ENCODE results near the gene GABRE. TPM values are rescaled to one million over a fixed set of nuclear protein-coding genes. Genes with fewer than 3 reads are reported as not detected.
A peak's percentile ranks its signal among the peaks of the same experiment; 100 is the strongest.

GABRE gene
- total RNA-seq (81.1 TPM), polyA plus RNA-seq (9.1 TPM)

GRCh38 chrX:151974336-151975227, at the start of gene GABRE:
TSS of gene GABRE (minus strand) at chrX:151974676. CDS start at chrX:151974625, 51 bp downstream.
- peak; percentile 37 for DNase-seq (ENCODE audit: extremely low spot score)
- peak within 1 kb of the TSS; percentile 50 for H3K27ac ChIP-seq (ENCODE audit: low read depth)

GRCh38 chrX:152020888-152021287, 46.4 kb upstream of the GABRE start:
- Histone ChIP-seq H3K4me3 (ENCODE audit: low read depth, low read length) (no peak overlapping the region), H3K36me3 (ENCODE audit: insufficient read depth) (no peaks in the 10 kb centered on the region), H3K4me1 (ENCODE audit: insufficient read depth) (no peaks in the 10 kb centered on the region), H3K27ac (ENCODE audit: low read depth) (no peak overlapping the region)
- no peak for DNase-seq (ENCODE audit: extremely low spot score)
- WGBS = 90% methylated on average over 3 of the region's 3 CpGs

More at GRCh38 chrX:151974336-151975227, at the start of gene GABRE:
- Histone ChIP-seq H3K4me1 (ENCODE audit: insufficient read depth) (no peaks in the 10 kb centered on the region), H3K36me3 (ENCODE audit: insufficient read depth) (peaks cover under 1% of the 10 kb centered on the region), H3K4me3 (ENCODE audit: low read depth, low read length) (peak within 1 kb of the TSS; percentile 73)
- 2% methylated on average over 82 of the region's 90 CpGs for WGBS

- Histone ChIP-seq H3K4me3 (ENCODE audit: low read depth, low read length) (no peak overlapping the region), H3K36me3 (ENCODE audit: insufficient read depth) (no peaks in the 10 kb centered on the region), H3K27ac (ENCODE audit: low read depth) (no peak overlapping the region), H3K4me1 (ENCODE audit: insufficient read depth) (no peaks in the 10 kb centered on the region)
- no peak for DNase-seq (ENCODE audit: extremely low spot score)
- 91% methylated on average over 5 of the region's 5 CpGs for WGBS
These were observed 25.3 kb upstream of the GABRE start for GRCh38 chrX:151999813-152000212.

- no peak for DNase-seq (ENCODE audit: extremely low spot score)
- Histone ChIP-seq H3K27ac (ENCODE audit: low read depth) (no peak overlapping the region), H3K4me3 (ENCODE audit: low read depth, low read length) (no peak overlapping the region), H3K36me3 (ENCODE audit: insufficient read depth) (no peaks in the 10 kb centered on the region), H3K4me1 (ENCODE audit: insufficient read depth) (no peaks in the 10 kb centered on the region)
- 92% methylated on average over 1 of the region's 1 CpG for WGBS
These were observed 23.1 kb upstream of the GABRE start for GRCh38 chrX:151997539-151997938.

- Histone ChIP-seq H3K4me1 (ENCODE audit: insufficient read depth) (no peaks in the 10 kb centered on the region), H3K27ac (ENCODE audit: low read depth) (no peak overlapping the region), H3K4me3 (ENCODE audit: low read depth, low read length) (no peak overlapping the region), H3K36me3 (ENCODE audit: insufficient read depth) (no peaks in the 10 kb centered on the region)
- DNase-seq (ENCODE audit: extremely low spot score) = no peak
- 80% methylated on average over 5 of the region's 5 CpGs for whole genome bisulfite sequencing
These were observed 21.9 kb upstream of the GABRE start for GRCh38 chrX:151996347-151996746.

- no peaks in the 10 kb centered on the region for H3K36me3 ChIP-seq (ENCODE audit: insufficient read depth)
- no peak overlapping the region for H3K4me3 ChIP-seq (ENCODE audit: low read depth, low read length)
- WGBS = 89% methylated on average over 3 of the region's 3 CpGs
- no peak overlapping the region for H3K27ac ChIP-seq (ENCODE audit: low read depth)
- H3K4me1 ChIP-seq (ENCODE audit: insufficient read depth) = no peaks in the 10 kb centered on the region
- DNase-seq (ENCODE audit: extremely low spot score) = no peak
These were observed 20.0 kb upstream of the GABRE start for GRCh38 chrX:151994476-151994875.

GRCh38 chrX:151988706-151989299, 14.3 kb upstream of the GABRE start:
- Histone ChIP-seq H3K27ac (ENCODE audit: low read depth) (no peak overlapping the region), H3K4me1 (ENCODE audit: insufficient read depth) (no peaks in the 10 kb centered on the region), H3K36me3 (ENCODE audit: insufficient read depth) (no peaks in the 10 kb centered on the region), H3K4me3 (ENCODE audit: low read depth, low read length) (no peak overlapping the region)
- DNase-seq (ENCODE audit: extremely low spot score) = no peak
- WGBS = 41% methylated on average over 3 of the region's 3 CpGs

GRCh38 chrX:151987108-151987507, 12.6 kb upstream of the GABRE start:
- Histone ChIP-seq H3K4me1 (ENCODE audit: insufficient read depth) (no peaks in the 10 kb centered on the region), H3K4me3 (ENCODE audit: low read depth, low read length) (no peak overlapping the region), H3K27ac (ENCODE audit: low read depth) (no peak overlapping the region), H3K36me3 (ENCODE audit: insufficient read depth) (no peaks in the 10 kb centered on the region)
- WGBS = 86% methylated on average over 4 of the region's 4 CpGs
- DNase-seq (ENCODE audit: extremely low spot score) = no peak

GRCh38 chrX:151985955-151986354, 11.5 kb upstream of the GABRE start:
- 74% methylated on average over 3 of the region's 3 CpGs for WGBS
- no peaks in the 10 kb centered on the region for H3K4me1 ChIP-seq (ENCODE audit: insufficient read depth)
- no peak overlapping the region for H3K27ac ChIP-seq (ENCODE audit: low read depth)
- no peaks in the 10 kb centered on the region for H3K36me3 ChIP-seq (ENCODE audit: insufficient read depth)
- DNase-seq (ENCODE audit: extremely low spot score) = no peak
- H3K4me3 ChIP-seq (ENCODE audit: low read depth, low read length) = no peak overlapping the region

- Histone ChIP-seq H3K36me3 (ENCODE audit: insufficient read depth) (no peaks in the 10 kb centered on the region), H3K27ac (ENCODE audit: low read depth) (no peak overlapping the region), H3K4me1 (ENCODE audit: insufficient read depth) (no peaks in the 10 kb centered on the region), H3K4me3 (ENCODE audit: low read depth, low read length) (no peak overlapping the region)
- DNase-seq (ENCODE audit: extremely low spot score) = no peak
- WGBS = 93% methylated on average over 4 of the region's 4 CpGs
These were observed 11.1 kb upstream of the GABRE start for GRCh38 chrX:151985531-151985930.

- WGBS = 81% methylated on average over 4 of the region's 4 CpGs
- no peaks in the 10 kb centered on the region for H3K4me1 ChIP-seq (ENCODE audit: insufficient read depth)
- no peak for DNase-seq (ENCODE audit: extremely low spot score)
- H3K27ac ChIP-seq (ENCODE audit: low read depth) = no peak overlapping the region
- no peaks in the 10 kb centered on the region for H3K36me3 ChIP-seq (ENCODE audit: insufficient read depth)
- H3K4me3 ChIP-seq (ENCODE audit: low read depth, low read length) = no peak overlapping the region
These were observed 10.4 kb upstream of the GABRE start for GRCh38 chrX:151984902-151985301.

GRCh38 chrX:151984328-151984727, 9.9 kb upstream of the GABRE start:
- WGBS = 31% methylated on average over 3 of the region's 3 CpGs
- Histone ChIP-seq H3K36me3 (ENCODE audit: insufficient read depth) (no peaks in the 10 kb centered on the region), H3K4me3 (ENCODE audit: low read depth, low read length) (no peak overlapping the region), H3K4me1 (ENCODE audit: insufficient read depth) (no peaks in the 10 kb centered on the region), H3K27ac (ENCODE audit: low read depth) (no peak overlapping the region)
- no peak for DNase-seq (ENCODE audit: extremely low spot score)

- no peak overlapping the region for H3K27ac ChIP-seq (ENCODE audit: low read depth)
- no peaks in the 10 kb centered on the region for H3K36me3 ChIP-seq (ENCODE audit: insufficient read depth)
- no peaks in the 10 kb centered on the region for H3K4me1 ChIP-seq (ENCODE audit: insufficient read depth)
- no peak overlapping the region for H3K4me3 ChIP-seq (ENCODE audit: low read depth, low read length)
- no peak for DNase-seq (ENCODE audit: extremely low spot score)
These were observed 8.7 kb upstream of the GABRE start for GRCh38 chrX:151983186-151983585.

GRCh38 chrX:151982222-151982621, 7.7 kb upstream of the GABRE start:
- DNase-seq (ENCODE audit: extremely low spot score) = no peak
- Histone ChIP-seq H3K36me3 (ENCODE audit: insufficient read depth) (no peaks in the 10 kb centered on the region), H3K4me3 (ENCODE audit: low read depth, low read length) (no peak overlapping the region), H3K4me1 (ENCODE audit: insufficient read depth) (no peaks in the 10 kb centered on the region), H3K27ac (ENCODE audit: low read depth) (no peak overlapping the region)
- WGBS = 13% methylated on average over 3 of the region's 3 CpGs

Measured in urinary bladder (tissue), 4 donors.